Caco-2 (cell line): Measurements from ENCODE around the gene LIN28A. TPM values are rescaled to one million over a fixed set of nuclear protein-coding genes. Genes with fewer than 3 reads are reported as not detected.

Experiments used
- BruUV-seq: library from RNA; stranded (reverse); fragments of 400-500 nt; replicated peaks from 2 replicates; lab custom pipeline; 2021; lab: Mats Ljungman, UMichigan
- CTCF ChIA-PET: fragments of 300-600 bp; sonication (Branson Sonifier 250); formaldehyde crosslinking; loops from one replicate; lab custom pipeline; 2022; ENCODE audit warnings: antibody characterized with exemption; lab: Charles Lee
- POLR2A ChIA-PET: fragments of 300-600 bp; sonication (Branson Sonifier 250); formaldehyde crosslinking; loops from one replicate; lab custom pipeline; 2022; ENCODE audit warnings: antibody characterized with exemption; lab: Charles Lee
- DNase-seq, 2 experiments: peaks; one replicate each; pipeline versions ENCODE4 v3.0.0 to v3.0.0-alpha.2; 2020 to 2022
- H3K27me3 ChIP-seq: replicated peaks from 2 replicates; pipeline ENCODE4 v1.6.0; 2011; ENCODE audit warnings: low read length; ENCODE audit not compliant: control insufficient read depth, insufficient read depth
- H3K36me3 ChIP-seq: 2 replicates; pipeline ENCODE4 v1.5.1; 2011; ENCODE audit warnings: low read length; ENCODE audit not compliant: control insufficient read depth, insufficient read depth
- H3K4me1 ChIP-seq: fragments of 250-450 bp; sonication (Bioruptor Pico); 2 replicates; pipeline ENCODE4 v1.5.1; 2020; ENCODE audit warnings: mild to moderate bottlenecking
- H3K4me3 ChIP-seq: 2 replicates; pipeline ENCODE4 v1.5.1; 2011; ENCODE audit warnings: low read depth, mild to moderate bottlenecking, control low read depth, low read length
- H3K9me3 ChIP-seq: fragments of 250-450 bp; sonication (Bioruptor Pico); 2 replicates; pipeline ENCODE4 v1.5.1; 2020; ENCODE audit warnings: mild to moderate bottlenecking, moderate library complexity
- H3K27ac Mint-ChIP-seq: one replicate; pipeline ENCODE4 v1.8.0; 2022; ENCODE audit warnings: mixed read lengths; ENCODE audit not compliant: unreplicated experiment
- H3K27me3 Mint-ChIP-seq: one replicate; pipeline ENCODE4 v1.8.0; 2022; ENCODE audit warnings: mixed read lengths; ENCODE audit not compliant: insufficient read depth, unreplicated experiment
- H3K36me3 Mint-ChIP-seq: one replicate; pipeline ENCODE4 v1.8.0; 2022; ENCODE audit warnings: mild to moderate bottlenecking, mixed read lengths; ENCODE audit not compliant: insufficient read depth, unreplicated experiment
- H3K4me1 Mint-ChIP-seq: one replicate; pipeline ENCODE4 v1.8.0; 2022; ENCODE audit warnings: low read depth, mixed read lengths; ENCODE audit not compliant: unreplicated experiment
- H3K4me3 Mint-ChIP-seq: one replicate; pipeline ENCODE4 v1.8.0; 2022; ENCODE audit warnings: mild to moderate bottlenecking, moderate library complexity, mixed read lengths; ENCODE audit not compliant: unreplicated experiment
- H3K9me3 Mint-ChIP-seq: one replicate; pipeline ENCODE4 v1.8.0; 2022; ENCODE audit warnings: mixed read lengths; ENCODE audit not compliant: unreplicated experiment
- intact Hi-C: fragments of 100-400 bp; cut with micrococcal nuclease; formaldehyde crosslinking; loops from one replicate; pipeline ENCODE4 v1.10.0; 2022; ENCODE audit not compliant: unreplicated experiment
- total RNA-seq: library from RNA; stranded (reverse); gene quantifications from 2 replicates; pipeline ENCODE4 v1.2.3, GENCODE V29; 2022
- TF ChIP-seq, protein P1 (sequence below), 2 experiments: fragments of 200-600 bp in 1 of 2; IDR thresholded peaks; 1 replicate in 1 of 2; 2 replicates in 1 of 2; pipeline versions ENCODE4 v1.5.1 to v1.8.0; 2011 to 2022; ENCODE audit warnings: antibody characterized with exemption in 1 of 2, control low read depth in 1 of 2, inconsistent platforms in 1 of 2, low read depth in 1 of 2, low read length in 1 of 2, mild to moderate bottlenecking in 1 of 2, moderate library complexity in 1 of 2; ENCODE audit not compliant: insufficient read depth in 1 of 2, severe bottlenecking in 1 of 2, unreplicated experiment in 1 of 2

The LIN28A gene
- total RNA-seq, 1 experiment from 2014 or later = 5.7 TPM

DNA sequence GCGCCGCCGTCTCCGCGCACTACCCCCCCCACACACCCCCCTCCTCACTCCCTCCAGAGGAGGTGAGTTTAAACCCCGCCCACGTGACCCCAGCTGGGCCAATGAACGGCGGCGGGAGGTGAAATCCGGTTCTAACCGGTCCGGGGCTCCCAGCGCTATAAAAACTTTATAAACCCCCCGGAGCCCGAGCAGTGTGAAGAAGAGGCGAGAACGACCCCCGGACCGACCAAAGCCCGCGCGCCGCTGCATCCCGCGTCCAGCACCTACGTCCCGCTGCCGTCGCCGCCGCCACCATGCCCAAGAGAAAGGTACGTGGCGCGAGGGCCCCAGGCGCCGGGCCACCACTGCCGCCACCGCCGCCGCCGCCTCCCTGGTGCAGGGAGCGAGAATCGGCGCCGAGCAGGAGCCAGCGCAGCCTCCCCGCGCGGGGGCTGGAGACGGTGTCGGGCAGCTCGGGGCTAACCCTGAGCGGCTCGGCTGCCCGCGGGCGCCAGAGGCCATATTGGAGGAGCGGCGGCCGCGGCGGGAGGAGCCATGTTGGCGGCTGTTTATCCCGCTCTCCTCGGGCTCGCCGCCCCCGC, 61.8 kb downstream of the LIN28A start, which contains the start of gene HMGN2:
Gene HMGN2 (plus strand): TSS at position 121 of the 581 bp plus-strand sequence. CDS start 173 bp downstream, at position 294.
- H3K36me3 Mint-ChIP-seq = peaks cover 71% of the 10 kb centered on the region

DNA sequence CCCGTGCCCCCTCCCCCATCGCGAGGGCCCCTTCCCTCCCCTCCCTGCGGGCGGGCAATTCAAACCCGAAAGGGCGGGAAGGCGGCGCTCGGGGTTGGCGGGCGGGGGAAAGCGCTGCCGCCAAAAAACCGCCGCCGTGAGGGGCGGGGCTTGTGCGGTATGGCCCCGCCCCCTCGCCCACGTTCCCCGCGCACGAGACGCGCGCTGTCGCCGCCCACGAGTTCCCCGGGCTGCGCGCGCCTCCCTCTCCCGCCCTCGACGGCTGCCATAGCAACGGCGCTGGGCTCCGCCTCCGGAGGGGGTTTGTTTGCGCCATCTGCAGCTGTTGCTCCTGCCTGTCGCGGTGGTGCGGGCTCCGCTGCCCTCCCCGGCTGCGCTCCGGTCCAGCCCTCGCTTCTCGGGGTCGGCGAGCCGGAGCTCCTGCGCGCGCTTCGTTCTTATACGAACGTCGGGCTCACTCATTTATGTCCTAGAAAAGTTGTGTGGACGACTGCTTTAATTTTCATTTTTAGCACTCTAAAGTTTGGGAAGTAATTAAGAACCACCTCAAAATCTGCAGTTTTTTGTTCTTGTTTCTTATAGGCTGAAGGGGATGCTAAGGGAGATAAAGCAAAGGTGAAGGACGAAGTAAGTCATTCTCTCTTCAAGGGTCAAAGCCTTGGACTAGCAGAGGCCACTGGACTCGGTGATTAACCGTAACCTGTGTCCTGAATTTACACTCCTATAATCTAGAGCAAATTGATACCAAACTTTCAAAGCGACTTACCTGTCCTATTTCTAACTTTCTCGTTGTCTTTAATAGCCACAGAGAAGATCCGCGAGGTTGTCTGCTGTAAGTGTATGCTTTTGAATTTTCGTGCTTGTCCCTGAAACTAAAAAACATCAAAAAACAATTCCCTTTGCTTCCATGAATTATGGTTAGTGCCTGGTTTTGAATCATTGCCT, 62.6 kb downstream of the LIN28A start:
- Histone ChIP-seq H3K4me3 (peak overlapping the region; percentile 78), H3K36me3 (peaks cover 3% of the 10 kb centered on the region), H3K27me3 (no peaks in the 10 kb centered on the region), H3K4me1 (peaks cover 15% of the 10 kb centered on the region), H3K9me3 (no peaks in the 10 kb centered on the region)
- ChIA-PET POLR2A (interaction anchor here (0.6 to 0.7 kb wide), 2 partner anchors 151 to 417 kb away, joined by 3 read pairs; partner anchors contain the start of gene GPN2), CTCF (interaction anchor here (1.6 kb wide), 1 partner anchor 27 kb away, joined by 7 read pairs; no protein-coding TSS in a partner anchor)
- H3K27ac Mint-ChIP-seq = peak overlapping the region; percentile 45
- intact Hi-C loops = loop anchor here (5.0 kb wide), 1 partner anchor 121 kb away; the partner anchor contains the start of gene CRYBG2
- TF ChIP-seq, protein P1, sequence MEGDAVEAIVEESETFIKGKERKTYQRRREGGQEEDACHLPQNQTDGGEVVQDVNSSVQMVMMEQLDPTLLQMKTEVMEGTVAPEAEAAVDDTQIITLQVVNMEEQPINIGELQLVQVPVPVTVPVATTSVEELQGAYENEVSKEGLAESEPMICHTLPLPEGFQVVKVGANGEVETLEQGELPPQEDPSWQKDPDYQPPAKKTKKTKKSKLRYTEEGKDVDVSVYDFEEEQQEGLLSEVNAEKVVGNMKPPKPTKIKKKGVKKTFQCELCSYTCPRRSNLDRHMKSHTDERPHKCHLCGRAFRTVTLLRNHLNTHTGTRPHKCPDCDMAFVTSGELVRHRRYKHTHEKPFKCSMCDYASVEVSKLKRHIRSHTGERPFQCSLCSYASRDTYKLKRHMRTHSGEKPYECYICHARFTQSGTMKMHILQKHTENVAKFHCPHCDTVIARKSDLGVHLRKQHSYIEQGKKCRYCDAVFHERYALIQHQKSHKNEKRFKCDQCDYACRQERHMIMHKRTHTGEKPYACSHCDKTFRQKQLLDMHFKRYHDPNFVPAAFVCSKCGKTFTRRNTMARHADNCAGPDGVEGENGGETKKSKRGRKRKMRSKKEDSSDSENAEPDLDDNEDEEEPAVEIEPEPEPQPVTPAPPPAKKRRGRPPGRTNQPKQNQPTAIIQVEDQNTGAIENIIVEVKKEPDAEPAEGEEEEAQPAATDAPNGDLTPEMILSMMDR (IDR thresholded peaks at IDR 0.05; ENCODE audit: insufficient read depth in 1 of 2, low read depth in 1 of 2, low read length in 1 of 2, severe bottlenecking in 1 of 2, unreplicated experiment in 1 of 2) = no peak
- TSS peak; percentile 48 for BruUV-seq
- DNase-seq = peak; percentile 89 to 92
- H3K27me3 Mint-ChIP-seq = no peaks in the 10 kb centered on the region
- H3K4me1 Mint-ChIP-seq = peaks cover 12% of the 10 kb centered on the region
- peak overlapping the region; percentile 80 for H3K4me3 Mint-ChIP-seq
- no peaks in the 10 kb centered on the region for H3K9me3 Mint-ChIP-seq
- H3K36me3 Mint-ChIP-seq = peaks cover 74% of the 10 kb centered on the region

More for the DNA sequence above, 61.8 kb downstream of the LIN28A start, which contains the start of gene HMGN2:
- POLR2A ChIA-PET = interaction anchor here (0.7 to 1.7 kb wide), 2 partner anchors 40 to 418 kb away, joined by 3 to 8 read pairs; partner anchors contain the start of genes DHDDS and GPN2
- DNase-seq = peak; percentile 92 to 93
- TF ChIP-seq, protein P1 (IDR thresholded peaks at IDR 0.05; ENCODE audit: insufficient read depth in 1 of 2, low read depth in 1 of 2, low read length in 1 of 2, severe bottlenecking in 1 of 2, unreplicated experiment in 1 of 2) = no peak
- Mint-ChIP-seq H3K4me1 (peaks cover 12% of the 10 kb centered on the region), H3K27ac (peak within 1 kb of the TSS; percentile 88), H3K9me3 (no peaks in the 10 kb centered on the region), H3K4me3 (peak within 1 kb of the TSS; percentile 80), H3K27me3 (no peaks in the 10 kb centered on the region)
- CTCF ChIA-PET = interaction anchor here (0.6 to 1.6 kb wide), 3 partner anchors 28 to 150 kb away, joined by 3 to 7 read pairs (median 6); partner anchors contain the start of gene DHDDS
- BruUV-seq = no TSS peak
- intact Hi-C loops = loop anchor here (5.0 kb wide), 1 partner anchor 120 kb away; the partner anchor contains the start of gene CRYBG2
- H3K36me3 ChIP-seq = peaks cover 2% of the 10 kb centered on the region
- H3K9me3 ChIP-seq = no peaks in the 10 kb centered on the region
- H3K4me1 ChIP-seq = peaks cover 15% of the 10 kb centered on the region
- H3K4me3 ChIP-seq = peak within 1 kb of the TSS; percentile 78
- no peaks in the 10 kb centered on the region for H3K27me3 ChIP-seq

DNA sequence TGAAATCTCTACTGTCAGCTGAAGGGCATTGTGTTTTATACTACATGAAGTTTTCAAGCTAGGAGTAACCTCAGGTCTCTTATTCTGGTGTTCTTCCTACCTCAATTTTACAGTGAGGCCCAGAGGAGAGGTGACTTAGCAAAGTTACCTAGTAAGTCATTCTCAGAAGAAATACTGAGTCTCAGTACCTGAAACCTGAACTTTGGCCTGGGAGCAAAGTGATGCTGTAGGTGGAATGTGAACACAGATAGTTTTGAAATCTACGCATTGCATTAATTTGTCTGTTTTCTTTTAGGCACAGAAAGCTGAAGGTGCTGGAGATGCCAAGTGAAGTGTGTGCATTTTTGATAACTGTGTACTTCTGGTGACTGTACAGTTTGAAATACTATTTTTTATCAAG, 64.2 kb downstream of the LIN28A start:
- peak overlapping the region; percentile 80 for H3K4me3 Mint-ChIP-seq
- H3K27ac Mint-ChIP-seq = no peak overlapping the region
- TF ChIP-seq, protein P1 (IDR thresholded peaks at IDR 0.05; ENCODE audit: insufficient read depth in 1 of 2, low read depth in 1 of 2, low read length in 1 of 2, severe bottlenecking in 1 of 2, unreplicated experiment in 1 of 2) = no peak
- H3K9me3 Mint-ChIP-seq = no peaks in the 10 kb centered on the region
- no peaks in the 10 kb centered on the region for H3K9me3 ChIP-seq
- DNase-seq = no peak
- no peak overlapping the region for H3K4me3 ChIP-seq
- H3K36me3 Mint-ChIP-seq = peaks cover 90% of the 10 kb centered on the region
- H3K27me3 ChIP-seq = no peaks in the 10 kb centered on the region
- POLR2A ChIA-PET = interaction anchor here (0.7 kb wide), 1 partner anchor 373 kb away, joined by 3 read pairs; no protein-coding TSS in a partner anchor
- no TSS peak for BruUV-seq
- H3K36me3 ChIP-seq = peaks cover 3% of the 10 kb centered on the region
- H3K4me1 ChIP-seq = peaks cover 15% of the 10 kb centered on the region
- CTCF ChIA-PET = no interaction called here
- peaks cover 12% of the 10 kb centered on the region for H3K4me1 Mint-ChIP-seq
- H3K27me3 Mint-ChIP-seq = no peaks in the 10 kb centered on the region
- intact Hi-C loops = loop anchor here (5.0 kb wide), 1 partner anchor 123 kb away; the partner anchor contains the start of gene CRYBG2
